AG08395 (cell line): Measurements from ENCODE around the gene BTRC.
"Not testable (repeated sequence)": the region's sequence is repeated elsewhere in the genome, so short reads cannot be mapped to it uniquely, and the experiment has no call there.

ENCODE experiments used
- DNase-seq: peaks from one replicate; pipeline ENCODE4 v3.0.0; 2012; ENCODE audit warnings: mixed read lengths, low spot score

Gene BTRC

GRCh38 chr10:101585841-101586240 lies 231.9 kb downstream of the BTRC start:
- no peak for DNase-seq

- peak; percentile 99 for DNase-seq
Observed at GRCh38 chr10:101587725-101588653, 234.0 kb downstream of the BTRC start, which contains the start of the genes DPCD and POLL. Gene DPCD, plus strand, starts transcription at chr10:101588321. Its CDS starts 16 bp downstream, at chr10:101588337. Gene POLL, minus strand, starts transcription at chr10:101588257. Its CDS starts 897 bp downstream, at chr10:101587360.

- DNase-seq: peak; percentile 48
Observed at GRCh38 chr10:101588879-101589278, 234.9 kb downstream of the BTRC start.

GRCh38 chr10:101593331-101593730 lies 239.4 kb downstream of the BTRC start:
- not testable (repeated sequence) for DNase-seq

GRCh38 chr10:101595591-101596433 lies 241.8 kb downstream of the BTRC start:
- DNase-seq: no peak

GRCh38 chr10:101597091-101597900 lies 243.3 kb downstream of the BTRC start:
- no peak for DNase-seq

GRCh38 chr10:101601541-101601940 lies 247.6 kb downstream of the BTRC start:
- no peak for DNase-seq

- DNase-seq: peak; percentile 90
Observed at GRCh38 chr10:101602761-101603398, 248.9 kb downstream of the BTRC start.
